CD4-positive, CD25-positive, alpha-beta regulatory T cell (primary cell): Measurements from ENCODE around the gene EEIG1. TPM values are rescaled to one million over a fixed set of nuclear protein-coding genes. Genes with fewer than 3 reads are reported as not detected.

Experiments used
- ATAC-seq, 2 donors: fragments of 150-1000 bp; cut with Tn5 transposase; one replicate each; pipeline ENCODE4 v1.10.0; 2021; ENCODE audit warnings: low read depth in 2 of 2, moderate number of reproducible peaks in 2 of 2, moderate library complexity in 1 of 2
- DNase-seq, 3 donors: peaks; one replicate each; pipeline versions ENCODE4 v3.0.0 to v3.0.0-alpha.2; 2012 to 2022; ENCODE audit warnings: mixed read lengths in 1 of 3
- H3K27ac ChIP-seq: one replicate; pipeline ENCODE4 v1.7.0; 2013; ENCODE audit warnings: mild to moderate bottlenecking, low read length; ENCODE audit not compliant: insufficient read depth, poor library complexity, severe bottlenecking
- H3K27me3 ChIP-seq: one replicate; pipeline ENCODE4 v1.7.0; 2013; ENCODE audit warnings: low read length; ENCODE audit not compliant: control insufficient read depth, insufficient read depth
- H3K36me3 ChIP-seq: one replicate; pipeline ENCODE4 v1.7.0; 2013; ENCODE audit warnings: mild to moderate bottlenecking, low read length, moderate library complexity; ENCODE audit not compliant: control insufficient read depth, insufficient read depth
- H3K4me1 ChIP-seq: 2 replicates; pipeline ENCODE4 v1.7.0; 2013; ENCODE audit warnings: mild to moderate bottlenecking, low read length; ENCODE audit not compliant: insufficient read depth, control insufficient read depth, poor library complexity, severe bottlenecking
- H3K4me3 ChIP-seq: one replicate; pipeline ENCODE4 v1.7.0; 2013; ENCODE audit warnings: low read depth, mild to moderate bottlenecking, low read length, moderate library complexity
- H3K9me3 ChIP-seq, 2 experiments: 1 replicate in 1 of 2; 2 replicates in 1 of 2; pipeline ENCODE4 v1.7.0; 2013; ENCODE audit warnings: low read length in 2 of 2, mild to moderate bottlenecking in 1 of 2, moderate library complexity in 1 of 2; ENCODE audit not compliant: control insufficient read depth in 2 of 2
- H3K27ac Mint-ChIP-seq, 3 donors: one replicate each; pipeline ENCODE4 v1.8.0; 2020 to 2022; ENCODE audit warnings: mild to moderate bottlenecking in 3 of 3, mixed read lengths in 3 of 3, moderate library complexity in 2 of 3
- H3K27me3 Mint-ChIP-seq: one replicate; pipeline ENCODE4 v1.8.0; 2022; ENCODE audit warnings: mild to moderate bottlenecking, mixed read lengths
- H3K36me3 Mint-ChIP-seq: one replicate; pipeline ENCODE4 v1.8.0; 2020; ENCODE audit warnings: mixed read lengths
- H3K4me1 Mint-ChIP-seq, 4 donors: one replicate each; pipeline ENCODE4 v1.8.0; 2020 to 2022; ENCODE audit warnings: mixed read lengths in 4 of 4, mild to moderate bottlenecking in 1 of 4
- H3K4me3 Mint-ChIP-seq, 4 donors: one replicate each; pipeline ENCODE4 v1.8.0; 2020 to 2022; ENCODE audit warnings: mild to moderate bottlenecking in 4 of 4, mixed read lengths in 4 of 4, moderate library complexity in 3 of 4
- H3K9me3 Mint-ChIP-seq, 7 donors: one replicate each; pipeline ENCODE4 v1.8.0; 2020 to 2022; ENCODE audit warnings: mixed read lengths in 7 of 7, mild to moderate bottlenecking in 3 of 7, moderate library complexity in 2 of 7
- polyA plus RNA-seq, 4 donors: library from polyadenylated mRNA; unstranded; fragments of 300-500 nt; fragmentation: Illumina TruSeq; gene quantifications; one replicate each; pipeline ENCODE4 v1.2.3, GENCODE V29; 2021
- total RNA-seq: library from RNA; stranded (reverse); gene quantifications from one replicate; pipeline ENCODE4 v1.2.3, GENCODE V29; 2022

The EEIG1 gene
- total and polyA plus RNA-seq, 5 donors from 2014 or later, result 140 to 402 (median 177) TPM

- Histone ChIP-seq H3K4me1 (peaks cover 71% of the 10 kb centered on the region), H3K4me3 (peak overlapping the region; percentile 97), H3K36me3 (peaks cover 12% of the 10 kb centered on the region), H3K27me3 (no peaks in the 10 kb centered on the region), H3K27ac (peak overlapping the region; percentile 91), H3K9me3 (no peaks in the 10 kb centered on the region)
- Mint-ChIP-seq H3K4me1 (peaks cover 12 to 56% (median 38%) of the 10 kb centered on the region in 4 donors), H3K9me3 (no peaks in the 10 kb centered on the region), H3K36me3 (peaks cover 32% of the 10 kb centered on the region), H3K4me3 (peak overlapping the region; percentile 88 to 97 (median 95)), H3K27ac (peak overlapping the region; percentile 92 to 99 (median 98)), H3K27me3 (peaks cover 5% of the 10 kb centered on the region)
- no peak for DNase-seq
- ATAC-seq, result no peak
These were observed 2.7 kb downstream of the EEIG1 start for GRCh38 chr9:127977884-127978647.

GRCh38 chr9:127977009-127977883 lies 3.5 kb downstream of the EEIG1 start:
- no peak for ATAC-seq
- peaks cover 72% of the 10 kb centered on the region for H3K4me1 ChIP-seq
- Mint-ChIP-seq H3K4me1 (peaks cover 7 to 56% (median 35%) of the 10 kb centered on the region in 4 donors), H3K36me3 (peaks cover 35% of the 10 kb centered on the region), H3K27me3 (peaks cover 5% of the 10 kb centered on the region), H3K4me3 (peak overlapping the region; percentile 88 to 97 (median 95)), H3K9me3 (no peaks in the 10 kb centered on the region), H3K27ac (peak overlapping the region; percentile 92 to 99 (median 98))
- no peaks in the 10 kb centered on the region for H3K9me3 ChIP-seq
- peak in 1 of 3 donors; percentile 62 for DNase-seq
- peaks cover 12% of the 10 kb centered on the region for H3K36me3 ChIP-seq
- H3K4me3 ChIP-seq, result peak overlapping the region; percentile 97
- H3K27me3 ChIP-seq, result no peaks in the 10 kb centered on the region
- H3K27ac ChIP-seq, result peak overlapping the region; percentile 91

- peak overlapping the region; percentile 97 for H3K4me3 ChIP-seq
- H3K9me3 Mint-ChIP-seq, result no peaks in the 10 kb centered on the region
- peak overlapping the region; percentile 91 for H3K27ac ChIP-seq
These were observed 4.3 kb downstream of the EEIG1 start for GRCh38 chr9:127976498-127976897.

GRCh38 chr9:127975376-127976315 lies 5.1 kb downstream of the EEIG1 start:
- no peaks in the 10 kb centered on the region for H3K9me3 Mint-ChIP-seq
- H3K4me3 ChIP-seq, result peak overlapping the region; percentile 97
- peaks cover 12% of the 10 kb centered on the region for H3K36me3 ChIP-seq
- peak overlapping the region; percentile 95 to 99 (median 98) for H3K27ac Mint-ChIP-seq
- no peaks in the 10 kb centered on the region for H3K27me3 ChIP-seq
- peak overlapping the region; percentile 91 for H3K27ac ChIP-seq
- peaks cover 76% of the 10 kb centered on the region for H3K4me1 ChIP-seq
- peak overlapping the region; percentile 88 to 97 (median 95) for H3K4me3 Mint-ChIP-seq
- H3K9me3 ChIP-seq, result no peaks in the 10 kb centered on the region
- ATAC-seq (no peak), DNase-seq (peak in 1 of 3 donors; percentile 42)
- H3K36me3 Mint-ChIP-seq, result peaks cover 43% of the 10 kb centered on the region
- peaks cover 11% of the 10 kb centered on the region for H3K27me3 Mint-ChIP-seq
- H3K4me1 Mint-ChIP-seq, result peaks cover 7 to 59% (median 40%) of the 10 kb centered on the region in 4 donors

More at GRCh38 chr9:127976498-127976897, 4.3 kb downstream of the EEIG1 start:
- Histone ChIP-seq H3K36me3 (peaks cover 12% of the 10 kb centered on the region), H3K27me3 (no peaks in the 10 kb centered on the region), H3K4me1 (peaks cover 72% of the 10 kb centered on the region), H3K9me3 (no peaks in the 10 kb centered on the region)
- H3K36me3 Mint-ChIP-seq, result peaks cover 40% of the 10 kb centered on the region
- peaks cover 5% of the 10 kb centered on the region for H3K27me3 Mint-ChIP-seq
- peaks cover 7 to 57% (median 36%) of the 10 kb centered on the region in 4 donors for H3K4me1 Mint-ChIP-seq
- ATAC-seq, result peak; percentile 5 to 8
- peak overlapping the region; percentile 95 to 99 (median 98) for H3K27ac Mint-ChIP-seq
- H3K4me3 Mint-ChIP-seq, result peak overlapping the region; percentile 88 to 97 (median 95)
- peak in 2 of 3 donors; percentile 58 to 60 for DNase-seq

- ATAC-seq, result no peak
- H3K4me1 ChIP-seq, result peaks cover 83% of the 10 kb centered on the region
- H3K27ac ChIP-seq, result peak overlapping the region; percentile 91
- Mint-ChIP-seq H3K27ac (peak overlapping the region; percentile 95 to 99 (median 98)), H3K27me3 (peaks cover 11% of the 10 kb centered on the region), H3K9me3 (no peaks in the 10 kb centered on the region), H3K4me1 (peaks cover 8 to 67% (median 48%) of the 10 kb centered on the region in 4 donors), H3K4me3 (peak overlapping the region; percentile 88 to 97 (median 95)), H3K36me3 (peaks cover 48% of the 10 kb centered on the region)
- H3K9me3 ChIP-seq, result no peaks in the 10 kb centered on the region
- H3K4me3 ChIP-seq, result peak overlapping the region; percentile 97
- DNase-seq, result no peak
- H3K27me3 ChIP-seq, result no peaks in the 10 kb centered on the region
- H3K36me3 ChIP-seq, result peaks cover 13% of the 10 kb centered on the region
These were observed 6.0 kb downstream of the EEIG1 start for GRCh38 chr9:127974769-127975261.

GRCh38 chr9:127974001-127974768 lies 6.6 kb downstream of the EEIG1 start:
- Mint-ChIP-seq H3K9me3 (no peaks in the 10 kb centered on the region), H3K4me3 (peak overlapping the region; percentile 88 to 97 (median 95)), H3K27ac (peak overlapping the region; percentile 95 to 99 (median 98)), H3K36me3 (peaks cover 51% of the 10 kb centered on the region), H3K4me1 (peaks cover 13 to 74% (median 54%) of the 10 kb centered on the region in 4 donors), H3K27me3 (peaks cover 11% of the 10 kb centered on the region)
- H3K27me3 ChIP-seq, result no peaks in the 10 kb centered on the region
- H3K36me3 ChIP-seq, result peaks cover 14% of the 10 kb centered on the region
- H3K4me1 ChIP-seq, result peaks cover 90% of the 10 kb centered on the region
- DNase-seq (no peak), ATAC-seq (no peak)
- H3K9me3 ChIP-seq, result no peaks in the 10 kb centered on the region
- H3K27ac ChIP-seq, result peak overlapping the region; percentile 91
- H3K4me3 ChIP-seq, result peak overlapping the region; percentile 97
